Right lobe of liver (tissue), 4 donors: Measurements from ENCODE around the gene MLXIPL.

ENCODE experiments used
- POLR2A ChIP-seq: fragments of 450-650 bp; IDR thresholded peaks from one replicate; pipeline ENCODE4 v1.6.1; 2017; ENCODE audit warnings: antibody characterized with exemption, mild to moderate bottlenecking
- TF ChIP-seq, protein P1 (sequence below), 4 donors: fragments of 200-600 bp in 3 of 4; fragments of 450-650 bp in 1 of 4; IDR thresholded peaks; one replicate each; pipeline versions ENCODE4 v1.5.1 to v1.8.0; 2016 to 2022; ENCODE audit warnings: antibody characterized with exemption in 4 of 4, mild to moderate bottlenecking in 2 of 4
- donor health status: DM: no; HTN: no; CAD: no.
- donor health status: DM: no; HTN: no; CAD: no.
- donor health status: DM: no; HTN: yes; CAD: no.

DNA sequence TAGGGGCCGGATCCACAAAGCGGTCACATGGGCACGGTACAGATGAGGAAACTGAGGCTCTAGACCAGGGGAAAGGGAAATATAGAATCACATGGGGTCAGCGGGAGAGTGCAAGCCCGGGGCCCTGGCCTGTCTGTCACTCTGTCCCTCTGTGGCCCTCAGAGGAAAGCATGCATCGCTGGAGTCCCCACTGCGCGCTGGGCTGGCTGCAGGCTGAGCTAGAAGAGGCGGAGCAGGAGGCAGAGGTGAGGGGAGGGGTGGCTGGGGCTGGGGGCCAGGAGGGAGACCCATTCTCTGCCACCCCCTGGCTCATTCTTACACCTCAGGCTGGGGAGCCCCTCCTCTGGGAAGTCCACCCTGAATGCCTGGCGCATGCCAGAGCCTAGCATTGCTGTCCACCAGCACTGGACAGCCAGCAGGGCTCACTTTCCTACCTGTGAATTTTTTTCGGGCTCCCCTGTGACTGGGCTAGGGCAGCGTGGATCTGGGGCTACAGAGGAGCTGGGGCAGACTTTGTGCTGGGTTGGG, 45.6 kb upstream of the MLXIPL start:
- no peak for TF ChIP-seq POLR2A
- TF ChIP-seq, protein P1, sequence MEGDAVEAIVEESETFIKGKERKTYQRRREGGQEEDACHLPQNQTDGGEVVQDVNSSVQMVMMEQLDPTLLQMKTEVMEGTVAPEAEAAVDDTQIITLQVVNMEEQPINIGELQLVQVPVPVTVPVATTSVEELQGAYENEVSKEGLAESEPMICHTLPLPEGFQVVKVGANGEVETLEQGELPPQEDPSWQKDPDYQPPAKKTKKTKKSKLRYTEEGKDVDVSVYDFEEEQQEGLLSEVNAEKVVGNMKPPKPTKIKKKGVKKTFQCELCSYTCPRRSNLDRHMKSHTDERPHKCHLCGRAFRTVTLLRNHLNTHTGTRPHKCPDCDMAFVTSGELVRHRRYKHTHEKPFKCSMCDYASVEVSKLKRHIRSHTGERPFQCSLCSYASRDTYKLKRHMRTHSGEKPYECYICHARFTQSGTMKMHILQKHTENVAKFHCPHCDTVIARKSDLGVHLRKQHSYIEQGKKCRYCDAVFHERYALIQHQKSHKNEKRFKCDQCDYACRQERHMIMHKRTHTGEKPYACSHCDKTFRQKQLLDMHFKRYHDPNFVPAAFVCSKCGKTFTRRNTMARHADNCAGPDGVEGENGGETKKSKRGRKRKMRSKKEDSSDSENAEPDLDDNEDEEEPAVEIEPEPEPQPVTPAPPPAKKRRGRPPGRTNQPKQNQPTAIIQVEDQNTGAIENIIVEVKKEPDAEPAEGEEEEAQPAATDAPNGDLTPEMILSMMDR (IDR thresholded peaks at IDR 0.05) = no peak
